PC-9 (cell line): ENCODE results near the gene TPD52L1. TPM values are rescaled to one million over a fixed set of nuclear protein-coding genes. Genes with fewer than 3 reads are reported as not detected.

Experiments used
- BruUV-seq: library from RNA; stranded (reverse); fragments of 400-500 nt; replicated peaks from 2 replicates; lab custom pipeline; 2021; lab: Mats Ljungman, UMichigan
- CTCF ChIA-PET: fragments of 300-600 bp; sonication (Branson Sonifier 250); formaldehyde crosslinking; loops from one replicate; lab custom pipeline; 2022; ENCODE audit warnings: antibody characterized with exemption; lab: Charles Lee
- POLR2A ChIA-PET: fragments of 300-600 bp; sonication (Branson Sonifier 250); formaldehyde crosslinking; loops from one replicate; lab custom pipeline; 2022; ENCODE audit warnings: antibody characterized with exemption; ENCODE audit not compliant: unreplicated experiment; lab: Charles Lee
- DNase-seq, 2 experiments: peaks; one replicate each; pipeline versions ENCODE4 v3.0.0 to v3.0.0-alpha.2; 2015 to 2022; ENCODE audit warnings: mixed read lengths in 1 of 2
- H2AFZ ChIP-seq: fragments of 200-600 bp; sonication (generic); 2 replicates; pipeline ENCODE4 v1.8.1; 2017; ENCODE audit warnings: antibody characterized with exemption
- H3F3A ChIP-seq: fragments of 200-600 bp; sonication (generic); 2 replicates; pipeline ENCODE4 v1.8.1; 2017; ENCODE audit warnings: antibody characterized with exemption, mild to moderate bottlenecking, low read depth; ENCODE audit not compliant: insufficient read depth
- H3K27ac ChIP-seq: fragments of 200-600 bp; sonication (generic); 2 replicates; pipeline ENCODE4 v1.6.1; 2016; ENCODE audit warnings: mixed run types
- H3K27me3 ChIP-seq: fragments of 200-600 bp; sonication (generic); 2 replicates; pipeline ENCODE4 v1.6.1; 2016; ENCODE audit warnings: low read depth, mixed run types; ENCODE audit not compliant: insufficient read depth
- H3K36me3 ChIP-seq: fragments of 200-600 bp; sonication (generic); 2 replicates; pipeline ENCODE4 v1.6.1; 2016; ENCODE audit warnings: low read depth, mixed run types
- H3K4me1 ChIP-seq: fragments of 200-600 bp; sonication (generic); replicated peaks from 2 replicates; pipeline ENCODE4 v1.6.1; 2016; ENCODE audit warnings: mixed run types; ENCODE audit not compliant: insufficient read depth
- H3K4me2 ChIP-seq: fragments of 200-600 bp; sonication (generic); 2 replicates; pipeline ENCODE4 v1.6.1; 2017; ENCODE audit warnings: mixed run types
- H3K4me3 ChIP-seq: fragments of 200-600 bp; sonication (generic); 2 replicates; pipeline ENCODE4 v1.6.1; 2016; ENCODE audit warnings: mixed run types
- H3K79me2 ChIP-seq: fragments of 200-600 bp; sonication (generic); 2 replicates; pipeline ENCODE4 v1.6.1; 2017; ENCODE audit warnings: low read depth, mixed run types
- H3K9me2 ChIP-seq: fragments of 200-600 bp; sonication (generic); 2 replicates; pipeline ENCODE4 v1.8.1; 2017; ENCODE audit warnings: mild to moderate bottlenecking; ENCODE audit not compliant: insufficient read depth
- H3K9me3 ChIP-seq: fragments of 200-600 bp; sonication (generic); 2 replicates; pipeline ENCODE4 v1.8.1; 2016; ENCODE audit warnings: low read depth; ENCODE audit not compliant: insufficient read depth
- H4K20me1 ChIP-seq: fragments of 200-600 bp; sonication (generic); 2 replicates; pipeline ENCODE4 v1.8.1; 2017; ENCODE audit not compliant: insufficient read depth
- CTCF ChIP-seq: fragments of 200-600 bp; sonication (generic); conservative IDR thresholded peaks from 2 replicates; pipeline ENCODE4 v1.6.1; 2017; ENCODE audit warnings: mixed run types, antibody characterized with exemption, mild to moderate bottlenecking, moderate library complexity
- EZH2 ChIP-seq: fragments of 200-600 bp; sonication (generic); IDR thresholded peaks from 2 replicates; pipeline ENCODE4 v1.8.0; 2017; ENCODE audit warnings: antibody characterized with exemption, low read depth
- intact Hi-C: fragments of 100-400 bp; cut with micrococcal nuclease; formaldehyde crosslinking; loops from one replicate; pipeline ENCODE4 v1.10.0; 2022; ENCODE audit not compliant: unreplicated experiment
- total RNA-seq: library from RNA; stranded (reverse); gene quantifications from 2 replicates; pipeline ENCODE4 v1.2.3, GENCODE V29; 2021

The TPD52L1 gene
- total RNA-seq, 1 experiment from 2014 or later: 203 TPM

GRCh38 chr6:125210667-125211066 lies 57.1 kb downstream of the TPD52L1 start:
- Histone ChIP-seq H3F3A (0 out of 2 replicates have a peak, but pooled peaks cover 10% of the 10 kb centered on the region), H3K79me2 (peaks cover 8% of the 10 kb centered on the region; the same call in 1 of the 2 replicates), H3K4me3 (no peak overlapping the region), H3K9me3 (no peaks in the 10 kb centered on the region; the same call in 1 of the 2 replicates), H3K27ac (no peak overlapping the region), H3K9me2 (no peaks in the 10 kb centered on the region), H3K36me3 (no peaks in the 10 kb centered on the region), H4K20me1 (no peaks in the 10 kb centered on the region; the same call in 1 of the 2 replicates), H3K4me1 (0 out of 2 replicates have a peak, but pooled peaks cover 8% of the 10 kb centered on the region), H3K4me2 (no peak overlapping the region), H2AFZ (no peak overlapping the region), H3K27me3 (no peaks in the 10 kb centered on the region)
- TF ChIP-seq CTCF (no peak), EZH2 (no peak)
- no peak for DNase-seq
- ChIA-PET CTCF (no interaction called here), POLR2A (interaction anchor here (0.6 to 0.7 kb wide), 2 partner anchors 9 to 55 kb away, joined by 3 to 4 read pairs; no protein-coding TSS in a partner anchor)
- no TSS peak for BruUV-seq
- intact Hi-C loops: no loop called here

GRCh38 chr6:125211352-125211751 lies 57.8 kb downstream of the TPD52L1 start:
- no peaks in the 10 kb centered on the region for H3K27me3 ChIP-seq
- H3K9me3 ChIP-seq: no peaks in the 10 kb centered on the region; the same call in 1 of the 2 replicates
- no peaks in the 10 kb centered on the region for H3K36me3 ChIP-seq
- H3K9me2 ChIP-seq: no peaks in the 10 kb centered on the region
- 0 out of 2 replicates have a peak, but pooled peaks cover 8% of the 10 kb centered on the region for H3K4me1 ChIP-seq
- H3F3A ChIP-seq: 0 out of 2 replicates have a peak, but pooled peaks cover 10% of the 10 kb centered on the region
- CTCF ChIA-PET: no interaction called here
- H2AFZ ChIP-seq: no peak overlapping the region
- H4K20me1 ChIP-seq: no peaks in the 10 kb centered on the region; the same call in 1 of the 2 replicates
- H3K27ac ChIP-seq: no peak overlapping the region
- no peak overlapping the region for H3K4me2 ChIP-seq
- no TSS peak for BruUV-seq
- H3K79me2 ChIP-seq: 0 out of 2 replicates have a peak, but pooled peaks cover 4% of the 10 kb centered on the region
- intact Hi-C loops: no loop called here
- TF ChIP-seq EZH2 (no peak), CTCF (no peak)
- POLR2A ChIA-PET: no interaction called here
- no peak overlapping the region for H3K4me3 ChIP-seq
- DNase-seq: no peak

- Histone ChIP-seq H3K36me3 (no peaks in the 10 kb centered on the region), H3K27me3 (no peaks in the 10 kb centered on the region), H3K4me1 (0 out of 2 replicates have a peak, but pooled peaks cover 7% of the 10 kb centered on the region), H3K9me3 (no peaks in the 10 kb centered on the region; the same call in 1 of the 2 replicates), H3K4me2 (no peak overlapping the region), H2AFZ (no peak overlapping the region), H3K27ac (no peak overlapping the region), H4K20me1 (no peaks in the 10 kb centered on the region; the same call in 1 of the 2 replicates), H3F3A (0 out of 2 replicates have a peak, but pooled peaks cover 9% of the 10 kb centered on the region), H3K79me2 (0 out of 2 replicates have a peak, but pooled peaks cover 4% of the 10 kb centered on the region), H3K9me2 (no peaks in the 10 kb centered on the region), H3K4me3 (no peak overlapping the region)
- DNase-seq: no peak
- intact Hi-C loops: no loop called here
- TF ChIP-seq EZH2 (no peak), CTCF (no peak)
- POLR2A ChIA-PET: interaction anchor here (0.6 kb wide), 1 partner anchor 101 kb away, joined by 4 read pairs; no protein-coding TSS in a partner anchor
- no TSS peak for BruUV-seq
- CTCF ChIA-PET: interaction anchor here (1.0 kb wide), 1 partner anchor 14 kb away, joined by 3 read pairs; no protein-coding TSS in a partner anchor
Observed at GRCh38 chr6:125212377-125212776, 58.8 kb downstream of the TPD52L1 start.
